Stomach smooth muscle (tissue), 2 donors: Measurements from ENCODE around the gene TEX26.

Source experiments
- H3K27ac ChIP-seq: one replicate; pipeline ENCODE4 v1.7.0; 2013; ENCODE audit warnings: mild to moderate bottlenecking, low read length, inconsistent platforms
- H3K27me3 ChIP-seq, 2 donors: one replicate each; pipeline ENCODE4 v1.7.0; 2013; ENCODE audit warnings: low read length in 2 of 2; ENCODE audit not compliant: insufficient read depth in 2 of 2, control insufficient read depth in 1 of 2
- H3K36me3 ChIP-seq, 2 donors: one replicate each; pipeline ENCODE4 v1.7.0; 2013; ENCODE audit warnings: low read length in 2 of 2; ENCODE audit not compliant: control insufficient read depth in 2 of 2, insufficient read depth in 2 of 2
- H3K4me1 ChIP-seq: one replicate; pipeline ENCODE4 v1.7.0; 2013; ENCODE audit warnings: low read length; ENCODE audit not compliant: control insufficient read depth, insufficient read depth
- H3K4me3 ChIP-seq, 2 donors: one replicate each; pipeline ENCODE4 v1.7.0; 2013; ENCODE audit warnings: low read length in 2 of 2
- H3K9ac ChIP-seq, 2 donors: one replicate each; pipeline ENCODE4 v1.7.0; 2013; ENCODE audit warnings: low read length in 2 of 2, mild to moderate bottlenecking in 1 of 2
- H3K9me3 ChIP-seq, 2 donors: one replicate each; pipeline ENCODE4 v1.7.0; 2013; ENCODE audit warnings: low read length in 2 of 2; ENCODE audit not compliant: control insufficient read depth in 2 of 2
- donor health status: healthy.
- donor health status: Pancreatic carcinoma.

The TEX26 gene

DNA sequence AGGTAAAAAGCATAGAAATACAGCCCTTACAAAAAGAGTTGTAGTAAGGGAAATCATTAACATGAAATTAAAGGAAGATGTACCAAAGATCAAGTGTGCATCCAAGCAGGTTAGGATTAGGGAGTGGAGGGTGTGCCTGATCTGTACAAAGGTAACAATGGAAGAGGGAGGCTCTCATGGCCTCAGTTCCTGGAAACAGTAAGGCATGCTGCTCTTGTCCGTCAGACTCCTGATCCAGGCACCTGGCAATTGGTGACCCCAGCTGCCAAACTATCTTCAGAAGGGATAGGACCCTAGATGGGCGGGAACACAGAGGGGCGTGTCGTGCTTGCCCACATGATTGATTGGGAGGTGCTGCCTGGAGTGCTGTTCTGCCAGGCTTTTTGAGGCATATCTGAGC, 4.5 kb downstream of the TEX26 start:
- Histone ChIP-seq H3K4me3 (no peak overlapping the region), H3K27me3 (peaks cover 0 to 13% of the 10 kb centered on the region in 2 donors), H3K9ac (no peak overlapping the region), H3K9me3 (peaks cover 5 to 7% of the 10 kb centered on the region in 2 donors), H3K27ac (no peak overlapping the region), H3K4me1 (peaks cover 2% of the 10 kb centered on the region), H3K36me3 (no peaks in the 10 kb centered on the region)

DNA sequence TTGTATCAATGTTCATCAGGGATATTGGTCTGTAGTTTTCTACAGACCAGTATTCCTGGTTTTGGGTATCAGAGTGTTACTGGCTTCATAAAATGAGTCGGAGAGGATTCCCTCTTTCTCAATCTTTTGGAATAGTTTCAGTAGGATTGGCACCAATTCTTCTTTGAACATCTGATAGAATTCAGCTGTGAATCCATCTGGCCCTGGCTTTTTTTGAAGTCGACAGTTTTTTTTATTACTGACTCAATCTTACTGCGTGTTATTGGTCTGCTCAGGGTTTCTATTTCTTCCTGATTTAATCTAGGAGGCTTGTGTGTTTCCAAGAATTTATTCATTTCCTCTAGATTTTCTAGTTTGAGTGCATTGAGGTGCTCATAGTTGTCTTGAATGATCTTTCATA, 11.4 kb downstream of the TEX26 start:
- no peaks in the 10 kb centered on the region for H3K36me3 ChIP-seq
- no peak overlapping the region for H3K4me3 ChIP-seq
- no peak overlapping the region for H3K27ac ChIP-seq
- no peaks in the 10 kb centered on the region for H3K27me3 ChIP-seq
- no peak overlapping the region for H3K9ac ChIP-seq
- H3K9me3 ChIP-seq: no peaks in the 10 kb centered on the region
- no peaks in the 10 kb centered on the region for H3K4me1 ChIP-seq

DNA sequence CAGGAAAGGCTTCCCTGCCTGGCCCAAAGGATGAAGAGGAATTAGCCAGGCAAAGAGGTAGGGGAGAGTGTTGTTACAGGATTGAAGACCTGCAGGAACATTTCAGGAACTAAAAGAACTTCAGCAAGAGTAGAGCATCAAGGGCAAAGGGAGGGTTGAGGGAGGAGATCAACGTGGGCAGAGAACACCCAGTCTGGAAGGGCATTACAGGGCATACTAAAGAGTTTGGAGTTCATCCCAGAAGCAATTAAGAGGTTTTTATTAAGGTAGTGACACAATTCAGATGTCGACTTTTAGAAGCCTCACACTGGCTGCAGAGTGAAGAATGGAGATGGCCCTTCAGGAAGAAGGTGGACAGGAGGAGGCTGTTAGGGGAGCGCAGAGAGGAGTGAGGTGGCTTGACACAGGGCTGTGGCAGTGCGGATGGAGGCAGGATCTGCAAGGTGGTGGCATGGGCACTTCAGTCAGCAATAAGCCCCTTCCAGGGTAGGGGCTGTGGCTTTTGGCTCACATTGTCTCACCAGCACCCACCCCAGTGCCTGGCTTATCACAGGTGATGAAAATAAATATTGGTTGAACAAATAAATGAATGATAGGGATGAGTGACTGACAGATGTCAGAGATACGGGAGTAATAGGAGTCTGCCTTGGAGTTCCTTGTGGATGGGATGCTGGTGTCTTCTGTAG, 24.9 kb downstream of the TEX26 start:
- Histone ChIP-seq H3K27me3 (no peaks in the 10 kb centered on the region), H3K9me3 (no peaks in the 10 kb centered on the region), H3K4me1 (no peaks in the 10 kb centered on the region), H3K27ac (no peak overlapping the region), H3K36me3 (no peaks in the 10 kb centered on the region), H3K9ac (no peak overlapping the region), H3K4me3 (no peak overlapping the region)

DNA sequence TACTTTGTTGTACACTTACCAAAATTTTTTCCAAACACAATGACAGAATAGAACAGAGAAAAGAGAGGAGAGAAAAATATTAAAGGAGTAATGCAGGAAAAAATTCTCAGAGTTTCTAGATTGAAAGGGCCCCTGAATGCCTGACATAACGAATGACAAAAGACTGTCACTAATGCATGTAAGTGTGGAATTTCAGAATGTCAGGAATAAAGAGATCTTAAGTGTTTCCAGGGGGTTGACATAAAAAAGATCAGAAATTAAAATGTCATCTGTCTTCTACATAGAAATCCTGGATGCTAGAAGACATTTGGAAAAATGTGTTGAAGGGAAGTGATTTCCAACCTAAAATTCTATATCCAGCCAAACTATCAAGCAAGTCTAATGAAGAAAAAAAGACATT, 27.2 kb downstream of the TEX26 start:
- Histone ChIP-seq H3K36me3 (no peaks in the 10 kb centered on the region), H3K27me3 (peaks cover 0 to 3% of the 10 kb centered on the region in 2 donors), H3K4me1 (no peaks in the 10 kb centered on the region), H3K9me3 (no peaks in the 10 kb centered on the region), H3K9ac (no peak overlapping the region), H3K27ac (no peak overlapping the region), H3K4me3 (no peak overlapping the region)

DNA sequence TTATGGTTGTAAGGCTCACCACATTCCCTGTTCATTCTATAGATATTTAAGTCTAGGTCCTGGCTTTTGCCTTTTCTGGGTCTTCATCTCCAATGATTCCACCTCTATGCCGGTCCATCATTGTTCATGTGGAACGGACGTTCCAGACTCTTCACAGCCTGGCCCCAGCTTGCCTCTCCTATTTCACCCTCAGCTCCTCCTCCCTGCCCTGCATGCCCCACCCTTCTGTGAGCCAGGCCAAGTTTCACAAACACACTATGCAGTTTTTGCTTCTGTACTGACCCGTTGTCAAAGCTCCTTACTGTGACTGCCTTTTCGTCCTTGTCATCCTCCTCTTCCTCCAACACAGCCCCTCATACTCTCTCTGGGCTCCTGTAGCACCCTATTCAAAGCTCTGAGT, 31.3 kb downstream of the TEX26 start:
- Histone ChIP-seq H3K4me3 (no peak overlapping the region), H3K9ac (no peak overlapping the region), H3K27me3 (peaks cover 0 to 3% of the 10 kb centered on the region in 2 donors), H3K36me3 (no peaks in the 10 kb centered on the region), H3K4me1 (no peaks in the 10 kb centered on the region), H3K27ac (no peak overlapping the region), H3K9me3 (no peaks in the 10 kb centered on the region)

DNA sequence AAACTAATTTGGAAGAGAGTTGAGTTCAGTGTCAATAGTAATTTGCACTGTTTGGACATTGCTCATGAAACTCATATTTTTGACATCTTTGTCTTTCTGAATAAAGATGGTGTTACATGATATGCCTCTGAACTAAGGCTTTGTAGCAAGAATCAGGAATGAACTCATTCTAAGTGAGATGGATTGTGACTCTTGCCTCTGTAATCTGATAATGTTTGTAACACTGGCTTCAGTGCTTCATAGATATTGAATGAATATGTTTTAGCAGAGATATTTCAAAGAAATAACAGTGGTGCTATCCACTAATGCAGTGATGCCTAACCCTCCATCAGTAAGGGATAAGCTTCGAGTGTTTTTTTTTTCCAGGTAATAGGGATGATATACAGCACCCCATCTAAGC, 32.9 kb downstream of the TEX26 start:
- Histone ChIP-seq H3K9me3 (no peaks in the 10 kb centered on the region), H3K9ac (no peak overlapping the region), H3K27me3 (peaks cover 0 to 3% of the 10 kb centered on the region in 2 donors), H3K4me3 (no peak overlapping the region), H3K27ac (no peak overlapping the region), H3K4me1 (no peaks in the 10 kb centered on the region), H3K36me3 (no peaks in the 10 kb centered on the region)

DNA sequence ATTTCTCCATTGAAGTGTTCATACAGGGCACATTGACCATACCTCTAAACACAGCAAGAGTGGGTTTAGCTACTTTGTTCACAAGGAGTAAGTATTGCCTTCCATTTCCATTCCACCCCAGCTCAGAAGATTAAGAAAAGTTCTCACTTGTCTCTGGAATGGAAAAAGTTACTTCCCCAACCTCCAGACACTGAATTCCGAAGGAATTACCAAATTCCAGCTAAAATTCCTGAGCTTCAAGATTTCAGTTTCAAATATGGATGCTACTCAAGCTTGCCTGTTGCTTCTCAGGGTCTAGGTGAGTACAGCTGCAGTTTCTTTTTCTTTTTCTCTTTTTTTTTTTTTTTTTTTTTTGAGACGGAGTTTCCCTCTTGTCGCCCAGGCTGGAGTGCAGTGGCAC, 33.6 kb downstream of the TEX26 start:
- Histone ChIP-seq H3K27me3 (peaks cover 0 to 3% of the 10 kb centered on the region in 2 donors), H3K27ac (no peak overlapping the region), H3K9ac (no peak overlapping the region), H3K4me3 (no peak overlapping the region), H3K36me3 (no peaks in the 10 kb centered on the region), H3K4me1 (peaks cover 2% of the 10 kb centered on the region), H3K9me3 (no peaks in the 10 kb centered on the region)

DNA sequence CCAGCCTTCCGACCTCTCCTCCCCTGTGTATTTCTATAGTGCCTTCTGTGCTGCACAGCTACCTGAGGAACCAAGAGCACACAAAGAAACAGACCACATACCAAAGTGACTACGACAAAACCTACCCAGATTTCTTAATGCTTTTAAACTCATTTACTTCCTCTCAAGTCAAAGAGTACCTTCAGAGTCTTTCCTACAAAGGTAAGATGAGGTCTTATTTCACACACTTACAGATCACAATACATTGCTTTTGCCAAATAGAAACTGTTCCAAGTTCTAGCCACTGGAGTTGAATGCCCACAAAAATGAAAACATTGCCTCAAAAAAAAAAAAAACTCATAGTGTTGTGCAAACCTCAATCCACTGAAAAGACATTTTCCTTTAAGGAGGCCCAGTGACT, 36.4 kb downstream of the TEX26 start:
- Histone ChIP-seq H3K4me3 (no peak overlapping the region), H3K27me3 (peaks cover 0 to 2% of the 10 kb centered on the region in 2 donors), H3K4me1 (peaks cover 2% of the 10 kb centered on the region), H3K27ac (no peak overlapping the region), H3K36me3 (no peaks in the 10 kb centered on the region), H3K9me3 (no peaks in the 10 kb centered on the region), H3K9ac (no peak overlapping the region)

DNA sequence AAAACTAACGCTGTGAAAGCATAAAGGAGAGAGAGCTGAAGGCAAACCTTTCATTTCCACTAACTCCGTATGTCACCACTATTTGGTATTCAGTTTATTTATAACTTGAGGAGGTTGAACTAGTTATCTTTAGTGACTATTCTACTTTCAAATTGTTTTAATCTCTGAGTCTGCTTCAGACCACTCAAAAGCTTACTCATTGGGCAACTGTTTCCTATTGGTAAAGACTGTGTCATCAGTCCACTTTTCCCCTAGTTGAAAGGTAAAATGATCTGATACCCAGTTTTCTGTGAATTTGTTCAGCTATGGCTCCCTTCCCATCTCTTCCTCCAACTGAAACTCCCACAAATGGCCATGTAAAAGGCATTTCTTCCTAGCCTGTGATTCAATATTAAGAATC, 39.1 kb downstream of the TEX26 start:
- no peaks in the 10 kb centered on the region for H3K9me3 ChIP-seq
- no peak overlapping the region for H3K4me3 ChIP-seq
- H3K4me1 ChIP-seq: peaks cover 7% of the 10 kb centered on the region
- H3K9ac ChIP-seq: no peak overlapping the region
- H3K36me3 ChIP-seq: no peaks in the 10 kb centered on the region
- no peak overlapping the region for H3K27ac ChIP-seq
- no peaks in the 10 kb centered on the region for H3K27me3 ChIP-seq

DNA sequence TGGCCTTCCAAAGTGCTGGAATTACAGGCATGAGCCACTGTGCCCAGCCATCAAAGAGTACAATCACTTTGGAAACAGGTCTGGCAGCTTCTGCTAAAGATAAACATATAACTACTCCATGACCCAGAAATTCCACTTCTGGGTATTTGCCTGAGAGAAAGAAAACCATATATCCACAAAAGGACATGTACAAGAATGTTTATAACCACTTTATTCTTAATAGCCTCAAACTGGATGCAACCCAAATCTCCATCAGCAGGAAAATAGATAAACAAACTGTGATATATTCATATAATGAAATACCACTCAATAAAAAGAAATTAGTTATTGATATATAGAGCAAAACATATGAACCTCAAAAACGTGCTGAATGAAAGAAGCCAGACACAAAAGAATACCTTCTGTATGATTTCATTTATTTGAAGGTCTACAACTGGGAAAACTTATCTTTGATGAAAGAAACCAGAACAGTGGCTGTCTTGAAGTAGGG, 40.5 kb downstream of the TEX26 start:
- Histone ChIP-seq H3K27me3 (no peaks in the 10 kb centered on the region), H3K4me3 (no peak overlapping the region), H3K9ac (no peak overlapping the region), H3K27ac (no peak overlapping the region), H3K4me1 (peaks cover 7% of the 10 kb centered on the region), H3K9me3 (no peaks in the 10 kb centered on the region), H3K36me3 (no peaks in the 10 kb centered on the region)

DNA sequence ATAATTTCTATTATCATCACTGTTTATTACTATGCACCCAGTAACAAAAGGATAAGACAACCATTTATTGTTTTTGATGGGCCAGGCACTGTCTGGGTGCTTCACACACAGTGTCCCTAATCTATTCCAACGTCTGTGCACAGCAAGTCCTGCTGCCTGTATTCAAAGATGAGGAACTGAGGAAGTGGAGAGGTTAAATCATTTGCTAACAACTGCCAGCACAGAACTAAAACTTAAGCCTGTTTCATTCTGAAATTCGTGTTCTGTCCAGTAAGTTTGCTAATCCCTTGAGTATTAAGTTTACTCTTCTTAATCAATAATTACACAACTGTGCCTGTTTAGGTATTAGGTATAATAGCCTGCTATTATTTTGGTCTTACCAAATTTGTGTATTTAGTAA, 41.9 kb downstream of the TEX26 start:
- no peak overlapping the region for H3K9ac ChIP-seq
- H3K27ac ChIP-seq: no peak overlapping the region
- H3K36me3 ChIP-seq: no peaks in the 10 kb centered on the region
- no peaks in the 10 kb centered on the region for H3K9me3 ChIP-seq
- H3K4me3 ChIP-seq: no peak overlapping the region
- H3K4me1 ChIP-seq: peaks cover 7% of the 10 kb centered on the region
- no peaks in the 10 kb centered on the region for H3K27me3 ChIP-seq
